Measurements from ENCODE around the gene ATP5F1D.

The ATP5F1D gene

DNA sequence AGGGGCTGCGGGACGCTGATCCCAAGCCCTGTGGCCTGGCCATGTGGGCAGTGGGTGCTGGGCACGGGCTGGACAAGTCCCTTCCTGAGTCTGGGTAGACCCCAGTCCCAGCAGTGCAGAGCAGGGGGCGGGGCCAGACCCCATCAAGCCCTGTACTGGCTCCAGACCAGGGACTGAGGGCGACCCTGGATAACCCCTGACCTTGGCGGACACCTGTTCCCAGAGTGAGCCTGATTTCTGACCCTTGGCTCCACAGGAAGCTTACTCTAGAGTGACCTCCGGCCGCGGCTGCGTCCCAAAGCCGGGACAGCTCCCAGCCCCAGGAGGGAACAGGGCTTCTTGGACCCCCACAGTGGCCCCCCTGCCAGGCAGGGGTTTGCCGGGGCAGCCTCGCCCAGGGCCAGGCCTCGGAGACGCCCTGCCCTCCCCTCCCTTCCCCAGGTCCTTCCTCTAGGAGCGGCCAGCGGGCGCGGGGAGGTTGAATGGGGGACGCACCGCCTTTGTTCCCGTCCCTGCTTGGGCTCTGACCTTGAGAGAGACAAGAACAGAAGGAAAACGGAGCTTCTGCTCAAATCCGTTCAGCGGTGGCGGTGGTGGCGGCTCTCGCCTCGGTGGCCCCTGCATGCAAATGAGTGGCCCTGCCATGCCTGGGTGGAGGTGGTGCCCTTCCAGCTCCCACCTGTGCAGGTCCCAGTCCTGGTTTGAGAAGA lies 41.8 kb downstream of the ATP5F1D start:
- DNase-seq (ENCODE audit: low read depth): no peak

DNA sequence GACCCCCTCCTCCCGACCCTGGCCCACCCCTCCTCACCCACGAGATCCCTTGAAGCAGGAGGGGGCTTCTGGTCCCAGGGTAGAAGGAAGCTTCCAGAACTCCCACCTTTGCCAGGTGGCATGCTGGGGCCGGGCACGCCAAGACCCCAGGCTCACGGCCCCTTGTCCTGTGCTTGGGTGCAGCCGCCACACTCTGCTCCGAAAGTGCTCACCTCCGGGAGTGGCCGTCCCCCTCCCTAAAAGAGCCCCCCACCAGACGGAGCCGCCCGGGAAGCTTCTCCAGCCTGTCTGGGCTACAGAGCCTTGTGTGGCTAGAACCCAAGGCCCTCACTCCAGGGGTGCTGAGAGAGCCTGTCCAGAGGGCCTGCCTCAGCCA lies 42.4 kb downstream of the ATP5F1D start:
- DNase-seq (ENCODE audit: low read depth): no peak

DNA sequence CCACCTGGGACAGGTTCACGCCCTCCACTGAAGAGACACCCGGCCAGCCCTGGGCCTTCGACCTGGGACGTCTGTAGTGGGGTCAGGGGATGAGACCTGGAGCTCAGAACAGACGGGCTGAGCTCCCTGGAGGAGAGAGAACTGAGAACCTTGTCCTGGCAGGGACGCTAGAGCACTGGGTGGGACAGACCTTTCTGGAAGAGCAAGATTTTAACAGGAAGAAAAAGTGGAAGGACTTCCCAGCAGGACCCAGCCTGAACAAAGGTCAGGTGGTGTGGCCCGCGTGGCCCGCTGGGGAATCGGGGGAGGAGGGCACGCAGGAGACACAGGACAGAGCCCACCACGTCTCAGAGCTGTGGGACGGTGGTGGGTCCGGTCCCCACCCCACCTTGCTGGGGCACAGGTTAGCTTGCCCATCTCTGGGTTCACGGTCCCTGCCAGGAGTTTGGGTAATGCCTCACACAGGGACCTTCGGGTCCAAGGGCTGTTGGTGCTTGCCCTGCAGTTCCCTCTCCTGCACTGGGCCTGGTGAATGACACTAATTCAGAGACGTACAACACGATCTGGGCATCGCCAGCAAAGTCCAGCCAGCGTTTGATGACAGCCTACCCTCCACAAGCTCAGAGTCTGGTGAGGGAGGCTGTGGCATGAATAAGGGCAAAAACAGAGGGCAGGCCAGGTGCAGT lies 42.9 kb downstream of the ATP5F1D start:
- no peak for DNase-seq (ENCODE audit: low read depth)

DNA sequence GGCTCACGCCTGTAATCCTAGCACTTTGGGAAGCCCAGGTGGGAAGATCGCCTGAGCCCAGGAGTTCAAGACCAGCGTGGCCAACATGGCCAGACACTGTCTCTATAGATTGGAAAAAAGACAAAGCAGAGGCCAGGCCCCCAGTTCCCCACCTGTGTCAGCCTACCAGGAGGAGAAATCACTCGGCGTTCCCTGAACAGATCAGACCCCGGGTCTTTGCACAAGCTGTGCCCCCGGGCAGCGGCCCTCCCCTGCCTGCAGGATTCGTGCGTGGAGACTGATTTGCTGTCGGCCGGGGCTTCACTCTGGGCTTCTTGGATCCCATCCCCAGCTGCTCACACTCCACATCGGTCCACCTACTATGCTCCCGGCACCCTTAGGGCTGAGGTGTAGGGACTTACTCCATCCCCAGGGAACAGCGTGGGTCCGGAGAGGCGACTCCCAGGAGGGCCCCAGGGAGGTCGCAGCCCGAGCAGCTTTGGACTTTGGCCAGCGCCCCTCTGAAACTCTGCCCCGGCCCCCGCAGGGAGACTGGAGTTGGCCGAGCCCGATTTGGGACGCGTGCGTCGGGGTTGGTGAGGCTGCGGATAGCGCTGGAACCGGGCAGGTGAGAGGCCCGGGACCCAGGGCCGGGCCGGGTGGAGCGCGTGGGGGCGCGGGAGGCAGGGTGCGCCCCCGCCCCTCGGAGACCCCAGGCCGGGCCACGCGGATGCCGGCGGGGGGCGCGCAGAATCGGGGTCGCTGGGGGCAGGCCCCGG lies 43.6 kb downstream of the ATP5F1D start:
- DNase-seq (ENCODE audit: low read depth): no peak

DNA sequence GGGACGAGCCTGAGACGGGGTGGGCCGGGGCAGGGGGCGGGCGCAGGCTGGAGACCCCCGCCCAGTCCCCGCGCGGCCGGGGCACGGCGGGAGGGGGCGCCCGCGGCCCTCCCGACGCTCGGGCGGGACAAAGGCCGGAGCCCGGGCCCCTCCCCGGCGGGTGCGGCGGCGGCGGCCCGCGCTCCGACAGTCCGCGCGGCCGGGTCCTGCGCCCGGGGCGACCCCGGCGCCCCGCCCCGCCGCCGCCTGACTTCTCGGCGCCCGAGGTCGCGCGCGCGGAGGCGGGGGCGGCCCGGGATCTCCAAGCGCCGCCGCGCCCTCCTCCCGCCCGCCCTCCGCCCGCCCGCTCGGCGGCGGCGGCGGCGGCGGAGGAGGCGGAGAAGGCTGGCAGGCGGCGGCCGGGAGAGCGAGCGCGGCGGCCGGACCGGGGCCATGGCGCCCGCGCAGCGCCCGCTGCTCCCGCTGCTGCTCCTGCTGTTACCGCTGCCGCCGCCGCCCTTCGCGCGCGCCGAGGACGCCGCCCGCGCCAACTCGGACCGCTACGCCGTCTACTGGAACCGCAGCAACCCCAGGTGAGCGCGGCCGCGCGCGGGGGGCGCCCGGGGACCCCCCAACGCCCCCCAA lies 44.3 kb downstream of the ATP5F1D start, which contains the start of gene EFNA2:
TSS of gene EFNA2 (plus strand) at position 137 of the 624 bp plus-strand sequence. CDS start at position 433, 296 bp downstream.
- DNase-seq (ENCODE audit: low read depth): no peak

DNA sequence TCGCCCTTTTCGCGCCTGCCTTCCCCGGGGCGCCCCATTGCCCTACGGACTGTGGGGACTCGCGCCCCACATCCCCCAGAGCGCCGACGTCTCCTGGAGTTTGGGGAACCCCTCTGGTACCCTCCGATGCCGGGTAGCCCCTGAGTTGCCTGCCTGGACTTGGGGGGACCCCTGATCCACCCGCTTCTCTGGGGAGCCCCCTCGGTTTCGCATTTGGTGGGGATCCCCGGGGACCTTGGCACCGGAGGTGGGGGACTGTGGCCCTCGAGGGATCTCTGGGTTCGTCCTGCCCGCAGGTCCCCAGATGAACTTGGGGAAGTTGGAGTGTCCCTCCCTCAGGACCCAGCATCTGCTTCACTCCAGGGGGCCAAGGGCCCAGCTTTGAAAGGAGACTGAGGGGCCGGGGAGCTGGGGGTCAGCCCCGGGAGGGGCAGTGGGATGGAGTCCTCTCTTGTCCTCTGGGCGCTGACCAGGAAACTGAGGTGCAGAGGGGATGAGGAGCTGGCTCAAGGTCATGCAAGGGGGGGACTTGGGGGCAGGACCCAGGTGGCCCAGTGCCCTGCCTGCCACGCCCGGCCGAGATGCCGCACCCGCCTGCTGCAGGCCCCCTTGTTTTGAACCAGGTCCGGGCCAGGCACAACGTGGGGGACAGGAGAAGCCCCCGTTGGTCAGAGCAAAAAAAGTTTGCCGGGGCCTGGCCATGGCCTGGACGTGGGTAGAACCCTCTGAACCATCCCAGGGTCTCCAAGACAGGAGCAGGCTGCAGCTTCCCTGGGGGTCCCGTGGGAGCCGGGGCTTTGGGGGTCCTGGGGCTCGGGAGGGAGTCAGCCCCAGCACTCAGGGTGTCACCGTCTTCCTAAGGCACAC lies 45.2 kb downstream of the ATP5F1D start:
- no peak for DNase-seq (ENCODE audit: low read depth)

DNA sequence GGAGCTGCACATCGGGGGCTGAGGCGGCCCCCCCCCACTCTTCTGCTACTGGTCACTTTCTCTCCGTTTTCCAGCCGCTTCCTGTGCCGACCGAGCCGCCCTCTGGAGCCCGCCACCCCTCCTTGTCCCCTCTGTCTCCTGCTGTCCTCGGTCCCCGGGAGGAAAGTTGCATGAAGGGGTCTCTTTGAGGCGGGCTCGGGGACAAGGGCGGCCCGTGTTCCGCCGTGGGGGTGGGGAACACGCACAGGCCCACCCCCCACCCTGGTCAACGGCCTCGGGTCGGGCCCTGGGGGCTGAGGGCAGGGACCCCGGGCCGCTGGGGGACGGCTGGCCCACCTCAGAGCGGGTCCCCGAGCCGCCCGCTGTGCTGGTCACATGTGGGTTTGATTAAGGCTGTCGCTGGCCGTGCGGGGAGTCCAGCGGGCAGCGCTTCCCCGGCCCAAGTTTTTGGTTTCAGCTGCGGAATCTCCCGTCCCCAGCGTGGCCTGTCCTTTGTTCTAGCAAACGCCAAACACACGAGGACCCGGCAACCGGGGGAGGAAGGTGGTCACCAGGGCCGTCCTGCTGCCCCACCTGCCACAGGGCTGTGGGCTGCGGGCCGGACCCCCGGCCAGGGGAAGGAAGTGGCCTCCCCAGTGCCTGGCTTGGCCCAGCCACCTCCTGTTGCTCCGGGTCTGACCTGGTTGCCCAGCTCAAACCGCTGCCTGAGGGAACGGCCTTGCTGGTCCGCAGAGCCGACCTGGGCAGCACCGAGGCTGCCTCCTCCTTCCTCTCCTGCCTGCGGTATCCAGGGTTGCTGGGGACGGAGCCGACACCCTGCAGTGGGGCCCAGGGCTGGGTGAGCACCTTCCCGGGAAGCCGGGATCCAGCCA lies 46.0 kb downstream of the ATP5F1D start:
- no peak for DNase-seq (ENCODE audit: low read depth)

DNA sequence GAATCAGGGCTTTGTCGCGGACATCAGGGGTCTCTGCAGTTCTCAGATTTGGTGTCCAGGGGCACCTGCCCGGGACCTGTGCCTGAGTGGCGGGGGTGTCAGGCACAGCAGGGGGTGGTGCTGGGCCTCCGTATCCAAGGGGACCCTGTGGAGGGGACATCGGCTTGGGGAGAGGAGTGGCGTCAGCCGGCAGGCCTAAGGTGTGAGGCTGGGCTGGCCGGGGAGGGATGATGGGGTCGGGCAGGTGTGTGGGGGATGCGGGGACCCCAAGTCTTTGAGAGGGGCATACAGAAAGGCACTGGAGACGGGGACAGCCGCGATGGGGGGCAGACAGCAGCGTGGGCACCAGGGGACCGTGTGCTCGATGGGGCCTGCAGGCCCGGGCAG lies 46.7 kb downstream of the ATP5F1D start:
- no peak for DNase-seq (ENCODE audit: low read depth)

DNA sequence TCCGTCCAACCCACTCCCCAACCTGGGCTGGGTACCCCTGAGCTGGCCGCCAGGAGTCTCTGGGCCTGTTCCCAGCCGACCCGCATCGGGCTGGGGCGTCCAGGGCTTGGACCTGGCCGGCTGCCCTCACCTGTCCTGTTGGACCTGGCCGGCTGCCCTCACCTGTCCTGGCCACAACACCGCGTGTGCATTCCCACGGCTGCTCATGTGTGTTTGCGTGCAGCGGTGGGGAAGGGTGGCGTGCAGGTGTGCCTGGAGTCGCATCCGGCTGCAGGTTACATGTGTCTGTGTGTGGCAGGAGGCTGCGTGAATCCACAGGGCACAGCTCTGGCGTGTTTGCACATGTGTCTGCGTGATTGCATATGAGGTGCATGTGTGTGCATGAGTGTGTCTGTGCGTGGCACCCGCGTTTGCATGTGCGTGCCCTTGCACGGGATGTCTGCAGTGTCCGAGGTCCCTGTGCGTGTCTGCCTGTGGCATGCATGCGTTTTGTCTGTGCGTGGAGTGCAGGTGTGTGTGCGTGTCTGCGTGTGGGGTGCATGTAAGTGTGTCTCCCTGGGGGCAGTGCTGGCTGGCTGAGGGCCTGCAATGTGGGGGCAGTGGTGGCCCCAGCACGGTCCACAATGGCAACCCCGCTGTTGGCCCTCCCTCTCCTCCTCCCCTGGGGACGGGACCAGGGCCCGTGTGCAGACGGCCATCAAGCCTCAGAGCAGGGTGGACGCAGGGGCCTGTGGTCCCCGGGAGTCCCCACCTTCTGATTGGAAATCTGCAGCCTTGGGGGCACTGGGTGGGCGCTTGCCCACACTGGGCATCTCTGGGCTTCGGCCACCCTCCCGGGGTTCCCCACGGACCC lies 47.5 kb downstream of the ATP5F1D start:
- no peak for DNase-seq (ENCODE audit: low read depth)

DNA sequence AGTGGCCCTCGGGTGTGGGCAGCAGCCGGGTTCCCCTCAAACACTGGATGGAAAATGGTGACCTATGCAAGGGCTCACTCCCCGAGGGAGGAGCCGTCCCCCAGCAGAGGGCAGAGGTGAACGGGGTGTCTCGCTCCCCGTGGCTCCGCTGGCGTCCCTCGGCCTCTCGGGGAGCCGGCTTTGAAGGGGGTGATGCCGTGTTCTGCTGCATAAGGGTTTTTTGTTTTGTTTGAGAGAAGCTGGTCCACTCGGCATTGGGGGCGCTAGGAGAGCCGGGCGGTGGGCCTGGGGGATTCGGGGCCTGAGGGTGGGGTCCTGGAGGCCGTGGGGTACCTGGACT lies 48.1 kb downstream of the ATP5F1D start:
- DNase-seq (ENCODE audit: low read depth): no peak

DNA sequence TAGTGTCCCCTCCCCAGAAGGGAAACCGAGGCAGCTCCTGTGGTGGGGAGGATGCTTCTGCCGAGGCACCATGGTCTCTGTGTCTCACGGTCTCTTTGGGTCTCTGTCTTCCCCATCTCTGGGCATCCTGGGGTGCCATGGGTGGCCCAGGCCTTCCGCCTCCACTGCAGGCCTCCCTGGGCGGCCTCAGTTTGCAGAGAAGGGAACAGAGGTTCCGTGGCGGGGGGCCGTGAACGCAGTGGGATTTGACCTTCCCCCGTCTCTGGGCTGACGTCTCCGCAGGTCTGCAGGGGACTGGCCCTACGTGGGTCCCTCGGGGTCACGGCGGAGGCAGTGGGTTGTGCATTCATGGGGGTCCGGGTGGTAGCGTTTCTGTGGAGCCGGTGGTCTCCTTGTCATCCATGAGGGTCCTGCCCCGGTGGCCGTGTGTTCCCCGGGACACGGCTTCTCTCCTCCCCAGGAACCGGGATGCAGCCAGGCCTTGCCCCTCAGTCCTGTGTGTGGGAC lies 48.7 kb downstream of the ATP5F1D start:
- no peak for DNase-seq (ENCODE audit: low read depth)

DNA sequence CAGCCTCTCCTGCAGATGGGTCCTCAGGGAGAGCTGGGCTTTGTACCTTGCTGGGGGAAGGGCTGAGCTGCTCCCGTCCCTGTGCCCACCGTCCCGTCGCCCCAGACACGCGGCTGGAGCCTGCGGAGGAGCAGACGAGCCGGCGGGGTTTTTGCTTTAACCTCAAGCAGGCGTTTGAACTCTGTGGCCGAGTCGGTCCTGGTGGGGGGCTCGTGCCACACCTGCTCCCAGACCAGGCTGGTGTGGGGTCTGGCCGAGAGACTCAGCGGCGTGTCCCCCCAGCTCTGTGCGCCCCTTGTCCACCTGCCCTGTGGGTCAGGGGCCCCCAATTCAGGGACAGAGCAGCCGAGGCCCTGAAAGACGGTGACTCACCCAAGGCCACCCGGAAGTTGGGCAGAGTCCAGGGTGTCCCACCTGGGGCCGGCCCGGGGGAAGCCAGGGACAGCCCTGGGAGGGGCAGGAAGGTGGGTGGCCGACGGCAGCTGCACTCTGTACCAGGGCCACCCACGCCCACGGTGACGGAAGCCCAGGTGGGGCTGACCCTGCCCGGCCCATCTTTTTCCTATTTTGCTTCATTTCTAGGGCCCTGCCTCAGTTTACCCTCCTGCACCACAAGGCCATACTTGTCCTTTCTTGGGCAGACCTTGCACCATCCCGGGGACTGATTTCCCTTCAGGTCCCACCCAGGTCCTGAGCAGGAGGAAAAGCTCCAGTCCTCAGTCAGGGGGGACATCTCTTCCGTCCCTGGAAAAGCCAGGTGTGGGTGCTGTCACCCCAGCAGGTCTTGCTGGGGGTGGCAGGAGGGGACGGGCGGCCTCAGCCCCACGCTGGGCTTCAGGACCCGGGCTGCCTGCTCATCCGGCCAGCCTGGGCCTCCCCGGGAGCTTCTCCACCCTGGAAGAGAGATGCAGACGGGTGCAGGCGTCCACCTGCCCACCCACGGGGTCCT lies 49.4 kb downstream of the ATP5F1D start:
- DNase-seq (ENCODE audit: low read depth): no peak

DNA sequence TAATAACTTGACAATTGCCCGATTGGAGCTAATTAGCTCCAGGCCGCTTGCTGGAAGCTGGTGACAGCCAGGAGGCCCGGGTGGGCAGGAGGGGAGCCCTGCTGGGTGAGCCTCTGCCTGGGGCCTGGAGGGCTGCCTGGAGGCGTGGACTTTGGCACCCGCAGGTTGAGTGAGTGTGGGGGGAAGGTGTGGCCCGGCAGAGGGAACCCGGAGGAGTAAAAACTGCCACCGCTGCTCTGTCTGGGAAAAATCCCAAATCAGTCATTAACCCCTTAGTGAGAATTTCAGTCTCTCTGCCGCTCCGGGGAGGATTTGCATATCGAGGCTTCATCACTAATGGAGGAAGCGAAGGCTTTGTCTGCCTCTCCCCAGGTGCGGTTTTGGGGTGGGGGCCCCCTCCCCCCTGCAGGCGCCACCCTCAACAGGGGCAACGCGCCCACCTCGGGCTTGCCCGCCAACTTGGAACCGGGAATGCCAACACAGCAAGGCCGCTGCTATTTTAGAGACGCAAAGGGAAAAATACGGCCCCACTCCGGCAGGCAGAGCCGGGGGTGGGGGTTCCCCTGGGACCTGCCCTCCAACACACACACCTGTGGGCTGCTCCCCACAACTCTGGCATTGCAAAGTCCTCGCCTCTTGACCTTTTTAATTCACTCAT lies 50.3 kb downstream of the ATP5F1D start:
- no peak for DNase-seq (ENCODE audit: low read depth)

DNA sequence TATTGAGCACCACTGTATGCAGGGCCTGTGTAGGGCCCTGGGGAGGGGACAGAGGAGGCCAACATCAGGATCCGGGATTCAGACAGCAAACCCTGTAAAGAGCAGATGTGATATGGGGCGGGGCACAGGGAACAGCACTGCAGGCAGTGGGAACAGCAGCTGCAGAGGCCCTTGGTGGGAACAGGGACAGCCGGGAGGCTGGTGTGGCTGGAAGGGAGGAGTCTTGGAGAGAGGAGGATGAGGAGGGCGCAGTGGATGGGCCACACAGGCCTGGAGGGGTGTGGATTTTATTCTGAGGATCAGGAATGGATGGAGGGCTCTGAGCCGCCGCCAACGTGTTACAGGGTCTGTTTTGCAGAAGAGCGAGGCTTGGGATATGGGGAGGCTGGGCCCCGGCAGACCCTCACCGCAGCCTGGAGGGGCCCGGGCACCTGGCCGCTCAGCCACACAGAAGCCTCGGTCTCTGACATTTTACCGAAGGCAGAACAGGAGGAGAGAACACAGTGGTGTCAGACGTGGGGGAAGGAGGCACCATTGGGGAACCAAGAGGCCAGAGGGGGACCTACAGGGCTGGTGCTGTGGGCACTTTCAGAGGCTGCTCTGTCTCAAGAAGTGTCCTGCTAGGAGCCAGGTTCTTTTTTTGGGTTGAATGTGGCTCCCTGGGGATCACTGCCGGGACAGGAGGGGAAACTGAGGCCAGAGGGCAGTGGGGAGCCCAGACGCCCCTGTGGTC lies 51.0 kb downstream of the ATP5F1D start:
- no peak for DNase-seq (ENCODE audit: low read depth)

DNA sequence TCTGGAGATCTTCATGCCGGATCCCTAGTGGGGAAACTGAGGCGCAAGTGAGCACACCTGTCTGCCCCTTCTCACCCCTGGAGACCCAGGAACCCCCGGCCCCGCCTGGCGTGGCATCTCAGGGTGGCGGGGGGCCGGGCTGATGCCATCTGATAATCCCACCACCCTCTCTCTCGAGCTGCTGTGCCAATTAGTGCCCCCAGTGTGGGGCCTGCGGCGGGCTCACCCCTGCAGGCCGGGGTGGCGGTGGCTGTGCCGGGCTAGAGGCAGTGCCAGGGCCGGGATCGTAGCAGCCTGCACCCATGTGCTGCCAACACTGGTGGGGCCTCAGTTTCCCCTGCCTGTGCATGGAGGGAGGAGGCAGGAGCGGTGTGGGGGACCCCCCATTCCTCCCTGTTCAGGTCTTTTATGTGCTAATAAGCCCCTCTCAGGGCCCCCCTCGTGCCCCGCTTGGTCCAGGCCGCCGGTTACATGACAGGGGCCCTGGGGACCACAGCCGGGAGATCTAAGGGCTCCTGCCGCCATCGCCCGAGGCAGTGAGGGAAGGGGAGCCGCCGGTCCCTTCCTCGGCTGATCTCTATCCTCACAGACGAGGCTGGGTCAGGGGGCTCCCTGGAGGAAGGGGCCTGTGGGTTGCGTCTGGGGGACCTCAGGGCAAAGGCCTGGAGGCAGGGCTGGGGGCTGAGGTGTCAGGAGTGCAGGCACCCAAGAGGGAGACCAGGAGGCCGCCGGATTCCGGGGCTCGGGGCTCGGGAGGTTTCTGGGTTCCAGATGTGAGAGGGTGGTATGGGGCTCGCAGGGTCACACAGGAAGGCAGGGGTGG lies 52.4 kb downstream of the ATP5F1D start:
- no peak for DNase-seq (ENCODE audit: low read depth)

Data from stimulated activated CD8-positive, alpha-beta memory T cell treated with anti-CD3 and anti-CD28 coated beads, Interleukin-12 subunit alpha, Interleukin-12 subunit beta, amount 100 ng/mL, for 4 hours (primary cell).